Osteocyte (in vitro differentiated cells): ENCODE measurements around the gene PMEPA1. TPM values are rescaled to one million over a fixed set of nuclear protein-coding genes. Genes with fewer than 3 reads are reported as not detected.
A peak's percentile ranks its signal among the peaks of the same experiment; 100 is the strongest.

ENCODE experiments used
- DNase-seq: peaks from one replicate; pipeline ENCODE4 v3.0.0; 2021; ENCODE audit warnings: mixed read lengths; ENCODE audit not compliant: unreplicated experiment; ENCODE audit errors: extremely low spot score
- H3K27ac Mint-ChIP-seq: one replicate; pipeline ENCODE4 v1.8.0; 2021; ENCODE audit warnings: mild to moderate bottlenecking, mixed read lengths; ENCODE audit not compliant: unreplicated experiment
- H3K27me3 Mint-ChIP-seq: one replicate; pipeline ENCODE4 v1.8.0; 2021; ENCODE audit warnings: mixed read lengths; ENCODE audit not compliant: unreplicated experiment
- H3K36me3 Mint-ChIP-seq: one replicate; pipeline ENCODE4 v1.8.0; 2021; ENCODE audit warnings: mixed read lengths; ENCODE audit not compliant: unreplicated experiment
- H3K4me1 Mint-ChIP-seq: one replicate; pipeline ENCODE4 v1.8.0; 2021; ENCODE audit warnings: mixed read lengths; ENCODE audit not compliant: unreplicated experiment
- H3K4me3 Mint-ChIP-seq: one replicate; pipeline ENCODE4 v1.8.0; 2021; ENCODE audit warnings: mild to moderate bottlenecking, moderate library complexity, mixed read lengths; ENCODE audit not compliant: unreplicated experiment
- H3K9me3 Mint-ChIP-seq: one replicate; pipeline ENCODE4 v1.8.0; 2021; ENCODE audit warnings: mixed read lengths; ENCODE audit not compliant: unreplicated experiment
- total RNA-seq: library from RNA; stranded (reverse); gene quantifications from 2 replicates; pipeline ENCODE4 v1.2.1, GENCODE V29; 2021
- TF ChIP-seq, protein P1 (sequence below): fragments of 200-600 bp; sonication (generic); IDR thresholded peaks from 2 replicates; pipeline ENCODE4 v1.5.0; 2021; ENCODE audit warnings: antibody characterized with exemption, mild to moderate bottlenecking, moderate library complexity

The PMEPA1 gene
- total RNA-seq, 1 donor from 2014 or later: 24.1 TPM

DNA sequence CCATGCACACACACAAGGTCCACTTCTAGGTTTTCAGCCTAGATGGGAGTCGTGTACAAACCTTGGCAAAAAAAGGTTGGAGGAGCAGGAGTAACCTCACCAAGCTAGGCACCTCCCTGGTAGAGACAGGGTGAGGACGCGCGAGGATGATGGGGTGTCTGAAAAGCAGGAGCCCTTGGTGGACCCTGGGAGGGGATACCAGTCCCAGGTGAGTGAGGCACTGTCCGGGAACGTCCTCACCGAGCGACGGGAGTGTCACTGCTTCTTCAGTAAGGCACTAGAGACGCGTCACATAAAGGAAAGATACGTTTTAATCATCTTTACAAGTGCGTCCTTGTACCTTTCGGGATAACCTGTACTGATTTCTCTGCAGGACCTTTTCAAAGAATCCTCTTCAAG lies 60.2 kb downstream of the PMEPA1 start:
- H3K4me1 Mint-ChIP-seq: peaks cover 1% of the 10 kb centered on the region
- H3K27me3 Mint-ChIP-seq: peaks cover 2% of the 10 kb centered on the region
- H3K4me3 Mint-ChIP-seq: no peak overlapping the region
- peaks cover 5% of the 10 kb centered on the region for H3K9me3 Mint-ChIP-seq
- H3K36me3 Mint-ChIP-seq: peaks cover 12% of the 10 kb centered on the region
- peak; percentile 73 for DNase-seq
- TF ChIP-seq, protein P1, sequence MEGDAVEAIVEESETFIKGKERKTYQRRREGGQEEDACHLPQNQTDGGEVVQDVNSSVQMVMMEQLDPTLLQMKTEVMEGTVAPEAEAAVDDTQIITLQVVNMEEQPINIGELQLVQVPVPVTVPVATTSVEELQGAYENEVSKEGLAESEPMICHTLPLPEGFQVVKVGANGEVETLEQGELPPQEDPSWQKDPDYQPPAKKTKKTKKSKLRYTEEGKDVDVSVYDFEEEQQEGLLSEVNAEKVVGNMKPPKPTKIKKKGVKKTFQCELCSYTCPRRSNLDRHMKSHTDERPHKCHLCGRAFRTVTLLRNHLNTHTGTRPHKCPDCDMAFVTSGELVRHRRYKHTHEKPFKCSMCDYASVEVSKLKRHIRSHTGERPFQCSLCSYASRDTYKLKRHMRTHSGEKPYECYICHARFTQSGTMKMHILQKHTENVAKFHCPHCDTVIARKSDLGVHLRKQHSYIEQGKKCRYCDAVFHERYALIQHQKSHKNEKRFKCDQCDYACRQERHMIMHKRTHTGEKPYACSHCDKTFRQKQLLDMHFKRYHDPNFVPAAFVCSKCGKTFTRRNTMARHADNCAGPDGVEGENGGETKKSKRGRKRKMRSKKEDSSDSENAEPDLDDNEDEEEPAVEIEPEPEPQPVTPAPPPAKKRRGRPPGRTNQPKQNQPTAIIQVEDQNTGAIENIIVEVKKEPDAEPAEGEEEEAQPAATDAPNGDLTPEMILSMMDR: no peak
- H3K27ac Mint-ChIP-seq: no peak overlapping the region

- peaks cover 12% of the 10 kb centered on the region for H3K36me3 Mint-ChIP-seq
- peaks cover 5% of the 10 kb centered on the region for H3K27me3 Mint-ChIP-seq
- TF ChIP-seq, protein P1: no peak
These were observed 60.8 kb downstream of the PMEPA1 start for GRCh38 chr20:57648878-57649616.

DNA sequence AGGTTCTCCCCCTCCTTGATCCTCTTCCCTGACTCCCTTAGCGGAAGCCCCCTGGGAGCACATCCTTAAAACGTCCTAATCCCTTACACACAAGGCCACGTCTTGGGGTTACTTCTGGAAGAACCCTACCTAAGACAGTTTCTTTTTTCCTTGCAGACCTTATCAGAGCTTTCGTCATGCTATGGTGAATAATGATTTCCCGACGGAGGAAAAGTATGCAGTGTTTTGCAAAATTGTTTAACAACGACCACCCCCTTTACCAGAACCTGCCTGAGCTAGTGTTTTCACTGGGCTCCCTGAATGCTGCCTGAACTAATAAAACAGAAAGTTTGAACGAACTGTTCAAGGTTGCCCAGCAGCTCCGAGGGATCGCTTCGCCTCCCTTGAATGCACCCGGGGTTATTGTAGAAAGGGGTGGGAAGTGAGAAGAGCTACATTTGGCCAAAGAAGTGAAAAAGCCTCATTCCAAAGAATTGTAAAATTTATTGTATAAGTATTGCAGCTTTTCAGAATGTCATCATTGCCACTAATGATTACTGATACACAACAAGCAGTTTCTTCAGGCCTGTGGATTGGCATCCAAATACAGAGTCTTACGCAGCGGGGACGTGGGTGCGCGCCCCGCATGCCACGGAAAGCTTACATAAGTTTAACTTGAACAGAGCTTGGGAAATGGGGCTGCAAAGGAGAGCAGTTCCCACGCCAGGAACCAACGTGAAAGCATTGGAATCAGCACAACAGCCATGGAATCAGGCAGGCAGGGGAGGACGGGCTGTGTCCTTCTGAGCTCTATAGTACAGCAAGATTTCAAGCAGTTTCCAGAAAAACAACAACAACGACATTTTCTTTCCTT lies 61.7 kb downstream of the PMEPA1 start:
- Mint-ChIP-seq H3K4me1 (no peaks in the 10 kb centered on the region), H3K27ac (no peak overlapping the region), H3K9me3 (peaks cover 16% of the 10 kb centered on the region), H3K4me3 (no peak overlapping the region), H3K36me3 (peaks cover 12% of the 10 kb centered on the region), H3K27me3 (peaks cover 13% of the 10 kb centered on the region)
- TF ChIP-seq, protein P1: no peak
- no peak for DNase-seq

More at GRCh38 chr20:57648878-57649616, 60.8 kb downstream of the PMEPA1 start:
- Mint-ChIP-seq H3K9me3 (peaks cover 9% of the 10 kb centered on the region), H3K27ac (no peak overlapping the region), H3K4me1 (no peaks in the 10 kb centered on the region), H3K4me3 (no peak overlapping the region)
- DNase-seq: no peak

DNA sequence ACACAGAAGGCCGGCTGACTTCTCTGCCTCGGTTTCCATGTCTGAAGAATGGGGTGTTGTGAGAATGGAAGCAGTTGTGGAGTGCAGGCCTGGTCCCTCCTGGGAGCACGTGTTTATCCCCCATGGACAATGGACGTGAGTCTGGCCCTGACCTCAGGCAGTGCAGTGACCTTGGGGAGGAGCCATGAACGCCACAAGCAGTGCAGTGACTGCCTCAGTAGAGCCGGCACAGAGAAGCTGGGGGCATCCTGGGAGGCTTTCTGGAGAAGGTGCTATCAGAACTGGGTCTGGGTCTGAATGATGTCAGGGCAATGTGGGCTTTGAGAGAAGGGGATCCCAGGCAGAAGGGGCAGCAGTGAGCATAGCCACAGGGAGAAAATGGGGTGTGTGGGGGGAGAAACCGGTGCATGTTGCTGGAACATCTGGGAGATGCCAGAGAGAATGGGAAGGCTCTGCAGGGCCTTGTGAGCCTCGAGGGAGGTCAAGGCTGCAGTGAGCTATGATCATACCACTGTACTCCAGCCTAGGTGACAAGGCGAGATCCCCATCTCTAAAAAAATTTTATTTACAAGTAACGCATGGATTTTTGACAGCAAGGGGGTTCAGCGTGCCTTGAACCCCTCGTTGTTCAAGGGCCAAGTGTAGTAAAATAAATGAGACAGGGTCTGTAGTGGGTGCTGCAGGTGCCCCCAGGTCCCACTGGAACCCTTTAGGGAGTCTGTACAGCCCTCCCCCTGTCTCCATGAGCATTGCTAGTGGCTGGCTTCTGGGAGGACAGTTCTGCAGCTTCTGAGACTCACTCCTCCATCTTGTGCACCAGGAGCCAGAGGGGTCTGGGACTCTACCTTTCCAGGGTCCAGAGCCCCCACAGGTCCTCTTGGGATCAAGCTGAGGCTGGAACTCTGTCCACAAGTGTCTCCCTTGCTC lies 62.5 kb downstream of the PMEPA1 start:
- Mint-ChIP-seq H3K4me3 (no peak overlapping the region), H3K9me3 (peaks cover 20% of the 10 kb centered on the region)
- DNase-seq: no peak

More for the DNA sequence above, 62.5 kb downstream of the PMEPA1 start:
- TF ChIP-seq, protein P1: no peak
- Mint-ChIP-seq H3K27me3 (peaks cover 22% of the 10 kb centered on the region), H3K4me1 (no peaks in the 10 kb centered on the region), H3K27ac (no peak overlapping the region), H3K36me3 (peaks cover 12% of the 10 kb centered on the region)
